Right cardiac atrium (tissue), 5 donors: ENCODE data around the gene CNOT1. TPM values are rescaled to one million over a fixed set of nuclear protein-coding genes. Genes with fewer than 3 reads are reported as not detected.
A peak's percentile ranks its signal among the peaks of the same experiment; 100 is the strongest.
"Not testable (repeated sequence)": the region's sequence is repeated elsewhere in the genome, so short reads cannot be mapped to it uniquely, and the experiment has no call there.

Experiments
- ATAC-seq, 2 donors: fragments of 200-7000 bp; cut with Tn5 transposase; one replicate each; pipeline versions ENCODE4 v1.8.0 to v1.9.1; 2020; ENCODE audit warnings: moderate library complexity in 2 of 2, mild to moderate bottlenecking in 1 of 2
- DNase-seq, 3 donors: peaks; one replicate each; pipeline ENCODE4 v3.0.0-alpha.2; 2020
- H3K27ac ChIP-seq: one replicate; pipeline ENCODE4 v1.5.1; 2013; ENCODE audit warnings: mild to moderate bottlenecking, low read length, control low read depth, moderate library complexity
- H3K27me3 ChIP-seq: one replicate; pipeline ENCODE4 v1.6.1; 2013; ENCODE audit not compliant: control insufficient read depth, insufficient read depth
- H3K4me1 ChIP-seq: one replicate; pipeline ENCODE4 v1.6.1; 2013; ENCODE audit warnings: low read length; ENCODE audit not compliant: control insufficient read depth, insufficient read depth
- H3K4me3 ChIP-seq: one replicate; pipeline ENCODE4 v1.5.1; 2013; ENCODE audit warnings: low read length, control low read depth
- H3K9me3 ChIP-seq: one replicate; pipeline ENCODE4 v1.6.1; 2013; ENCODE audit warnings: low read length; ENCODE audit not compliant: control insufficient read depth
- WGBS: extraction: QIAGEN DNeasy Blood & Tissue Kit; methylation state at CpG from one replicate; pipeline ENCODE4 v1.1.7; 2013; 5-methylcytosine and 5-hydroxymethylcytosine counted together
- intact Hi-C, 4 donors: fragments of 100-400 bp; cut with DNase I; formaldehyde crosslinking; loops; one replicate each; pipeline versions ENCODE4 v1.11.0 to v1.14.0; 2022 to 2023
- polyA plus RNA-seq: library from polyadenylated mRNA; stranded (reverse); fragments of 200-250 nt; gene quantifications from one replicate; pipeline ENCODE4 v1.2.3, GENCODE V29; 2013
- total RNA-seq, 4 donors: library from RNA; stranded (reverse); fragmentation: NEBNext Ultra II Directional; extraction: Animal tissue kit (Norgen Biotek cat#: 25700); gene quantifications; one replicate each; pipeline ENCODE4 v1.2.1, GENCODE V29; 2021
- donor health status: healthy with polysubstance abuse.
- donor health status: DM: no; HTN: yes; CAD: no.
- donor health status: DM: no; HTN: no; CAD: no.
- donor health status: DM: no; HTN: yes; CAD: no; lungs with severe emphysema.
- donor health status: DM: yes; HTN: yes; CAD: no.

The CNOT1 gene
- total and polyA plus RNA-seq, 5 donors = 26.3 to 85.8 (median 76.9) TPM

DNA sequence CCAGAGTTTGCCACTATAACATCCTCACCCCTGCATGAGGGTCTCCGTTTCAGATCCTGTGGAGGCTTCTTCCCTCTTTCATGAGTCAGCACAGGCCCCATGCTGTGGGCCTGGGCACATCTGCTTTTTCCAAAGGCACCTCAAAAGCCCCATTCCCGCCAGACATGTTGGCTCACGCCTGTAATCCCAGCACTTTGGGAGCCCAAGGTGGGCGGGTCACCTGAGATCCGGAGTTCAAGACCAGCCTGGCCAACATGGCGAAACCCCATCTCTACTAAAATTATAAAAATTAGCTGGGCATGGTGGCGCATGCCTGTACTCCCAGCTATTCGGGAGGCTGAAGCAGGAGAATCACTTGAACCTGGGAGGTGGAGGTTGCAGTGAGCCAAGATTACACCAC, 139.1 kb downstream of the CNOT1 start:
- H3K9me3 ChIP-seq, H3K4me3 ChIP-seq, intact Hi-C loops, H3K27me3 ChIP-seq, DNase-seq, H3K4me1 ChIP-seq, H3K27ac ChIP-seq, ATAC-seq: not testable (repeated sequence)
- WGBS = 93% methylated on average over 8 of the region's 8 CpGs

DNA sequence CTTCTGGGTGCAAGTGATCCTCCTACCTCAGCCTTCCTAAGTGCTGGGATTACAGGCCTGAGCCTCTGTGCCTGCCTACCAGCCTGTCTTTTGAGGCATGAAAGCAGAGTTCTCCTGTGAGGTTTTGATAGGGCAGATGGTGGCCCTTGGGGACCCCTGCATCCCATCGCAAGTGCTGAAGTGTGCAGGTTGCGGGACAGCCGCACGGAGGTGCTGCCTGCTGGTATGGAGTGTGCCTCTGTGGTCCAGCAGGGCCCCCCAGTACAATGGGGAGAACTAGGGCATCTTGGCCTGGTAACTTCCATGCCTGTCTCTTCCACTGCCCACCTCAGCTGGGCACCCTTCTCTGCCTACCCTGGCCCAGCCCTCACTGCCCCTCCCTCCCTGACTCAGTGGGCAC, 139.6 kb downstream of the CNOT1 start:
- intact Hi-C loops = no loop called here
- no peaks in the 10 kb centered on the region for H3K9me3 ChIP-seq
- no peaks in the 10 kb centered on the region for H3K27me3 ChIP-seq
- H3K27ac ChIP-seq = no peak overlapping the region
- peaks cover 3% of the 10 kb centered on the region for H3K4me1 ChIP-seq
- WGBS = 98% methylated on average over 4 of the region's 4 CpGs
- DNase-seq (no peak), ATAC-seq (no peak)
- no peak overlapping the region for H3K4me3 ChIP-seq

DNA sequence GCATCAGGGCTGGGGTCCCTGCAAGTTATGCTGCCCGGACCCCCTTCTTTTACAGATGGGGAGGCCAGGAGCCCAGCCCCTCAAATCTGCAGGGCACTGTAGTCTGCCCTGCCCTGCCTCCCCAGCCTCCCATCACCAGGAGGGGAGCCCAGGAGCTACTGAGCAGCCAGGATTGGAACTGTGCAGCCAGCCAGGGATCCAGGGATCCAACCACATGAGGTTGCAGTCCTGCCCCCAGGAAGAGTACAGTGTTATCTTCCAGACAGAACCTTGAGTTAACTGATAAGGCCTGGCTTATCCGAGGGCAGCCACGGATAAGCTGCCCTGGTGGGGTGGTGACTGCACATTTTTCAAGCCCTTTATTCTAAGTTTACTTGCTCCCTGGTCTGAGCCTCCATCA, 141.1 kb downstream of the CNOT1 start:
- no peaks in the 10 kb centered on the region for H3K27me3 ChIP-seq
- peaks cover 3% of the 10 kb centered on the region for H3K4me1 ChIP-seq
- no peak for DNase-seq
- ATAC-seq = peak in 1 of 2 donors; percentile 17
- WGBS = 55% methylated on average over 3 of the region's 3 CpGs
- H3K27ac ChIP-seq = no peak overlapping the region
- no peaks in the 10 kb centered on the region for H3K9me3 ChIP-seq
- intact Hi-C loops = loop anchor here in 1 of 4 donors (5.0 kb wide), 1 partner anchor 151 kb away; no protein-coding TSS in a partner anchor
- H3K4me3 ChIP-seq = no peak overlapping the region

DNA sequence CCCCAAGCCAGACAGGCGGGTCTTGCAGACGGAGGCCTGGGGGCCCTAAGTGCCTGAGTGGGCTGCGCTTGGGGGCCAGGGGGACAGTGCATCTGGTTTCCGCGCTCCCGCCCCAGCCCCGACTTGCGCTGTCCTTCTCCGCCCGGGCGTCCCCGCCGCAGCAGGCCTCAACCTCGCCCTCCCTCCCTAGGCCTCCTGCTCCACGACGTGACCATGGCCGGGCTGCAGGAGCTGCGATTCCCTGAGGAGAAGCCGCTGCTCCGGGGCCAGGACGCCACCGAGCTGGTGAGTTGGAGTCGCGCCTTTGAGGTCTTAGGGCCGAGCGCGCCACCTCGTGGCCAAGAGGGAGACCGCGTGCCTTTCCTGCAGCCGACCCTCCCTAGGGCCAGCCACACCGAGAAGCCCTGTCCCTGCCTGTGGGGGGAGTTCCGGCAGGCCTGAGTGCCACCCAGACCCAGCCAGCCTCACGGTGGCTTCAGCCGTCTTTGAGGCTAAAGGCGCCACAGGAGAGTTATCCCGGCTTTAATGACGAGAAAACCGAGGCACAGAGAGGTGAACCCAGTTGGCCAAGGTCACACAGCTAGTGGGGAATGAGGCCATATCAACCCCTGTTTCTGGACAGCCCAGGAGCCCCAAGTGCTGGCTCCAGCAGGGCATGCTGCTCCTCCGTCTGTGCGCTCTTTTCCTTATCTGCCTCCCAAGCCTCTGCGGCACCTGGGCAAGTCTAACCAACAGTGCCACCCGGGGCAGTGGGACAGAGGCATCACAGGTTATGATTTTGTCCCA, 141.9 kb downstream of the CNOT1 start:
- H3K27me3 ChIP-seq = no peaks in the 10 kb centered on the region
- ATAC-seq = peak; percentile 78 to 88
- H3K27ac ChIP-seq = no peak overlapping the region
- no peaks in the 10 kb centered on the region for H3K9me3 ChIP-seq
- no peak overlapping the region for H3K4me3 ChIP-seq
- DNase-seq = peak; percentile 89 to 95 (median 94)
- H3K4me1 ChIP-seq = peaks cover 3% of the 10 kb centered on the region
- 16% methylated on average over 43 of the region's 43 CpGs for WGBS
- intact Hi-C loops = loop anchor here (2.0 to 5.0 kb wide), 2 partner anchors 150 to 151 kb away; no protein-coding TSS in a partner anchor

DNA sequence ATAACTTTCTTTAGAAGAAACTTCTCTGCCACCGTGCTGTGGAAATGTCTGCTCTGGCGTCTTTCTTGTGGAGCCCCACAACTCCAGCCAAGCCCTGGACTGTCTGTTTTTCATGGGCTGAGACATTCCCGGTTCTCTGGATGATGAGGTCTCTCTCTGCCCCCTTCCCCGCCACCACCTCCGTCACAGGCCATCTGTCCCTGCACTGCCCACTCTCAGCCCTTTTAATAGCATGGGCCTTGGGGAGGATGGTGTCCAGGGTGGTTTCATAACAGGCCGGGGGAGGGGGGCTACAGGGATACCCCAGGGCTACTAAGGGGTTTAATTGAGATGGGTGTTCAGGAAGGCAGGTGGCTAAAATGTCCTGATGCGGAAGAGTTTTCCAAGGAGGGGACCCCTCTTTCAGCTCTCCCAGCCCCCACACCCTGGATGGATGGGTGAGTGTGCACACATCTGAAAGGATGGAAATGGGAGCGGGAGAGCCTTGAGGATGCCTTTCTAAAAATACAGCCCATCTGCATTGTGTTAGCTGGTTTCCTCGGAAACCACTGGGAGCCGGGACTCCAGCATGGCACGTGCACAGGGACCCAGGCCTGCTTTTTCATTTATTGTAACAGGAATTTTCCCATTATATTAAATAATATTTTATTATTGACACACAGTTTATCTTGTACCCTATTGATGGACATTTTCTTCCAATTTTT, 144.3 kb downstream of the CNOT1 start:
- no peak for ATAC-seq
- intact Hi-C loops = loop anchor here in 1 of 4 donors (5.0 kb wide), 1 partner anchor 148 kb away; no protein-coding TSS in a partner anchor
- H3K4me1 ChIP-seq = peaks cover 3% of the 10 kb centered on the region
- no peaks in the 10 kb centered on the region for H3K9me3 ChIP-seq
- WGBS = 50% methylated on average over 11 of the region's 11 CpGs
- H3K27ac ChIP-seq = peak overlapping the region; percentile 25
- no peak for DNase-seq
- H3K4me3 ChIP-seq = no peak overlapping the region
- no peaks in the 10 kb centered on the region for H3K27me3 ChIP-seq

DNA sequence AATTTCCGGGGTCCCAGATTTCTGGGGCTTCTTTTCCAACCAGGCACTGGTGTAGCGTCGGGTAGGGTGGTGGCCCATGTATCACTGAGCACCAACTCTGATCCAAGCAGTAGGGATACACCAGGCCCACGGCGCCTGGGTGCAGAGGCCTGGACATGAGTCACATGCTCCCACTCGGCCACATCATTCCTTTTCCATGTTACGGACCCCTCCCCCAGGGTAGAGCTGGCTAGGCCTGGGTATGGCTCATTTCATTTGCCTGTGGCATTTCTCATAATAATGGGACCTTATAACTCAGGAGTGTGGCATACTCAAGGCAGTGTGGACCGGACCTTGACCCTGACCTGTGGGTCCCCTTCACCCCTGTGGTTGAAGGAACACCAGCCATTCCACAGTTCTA, 147.7 kb downstream of the CNOT1 start:
- intact Hi-C loops = no loop called here
- ATAC-seq = peak; percentile 24 to 31
- no peak for DNase-seq
- Histone ChIP-seq H3K27me3 (no peaks in the 10 kb centered on the region), H3K9me3 (no peaks in the 10 kb centered on the region), H3K4me1 (peaks cover 3% of the 10 kb centered on the region), H3K27ac (no peak overlapping the region), H3K4me3 (no peak overlapping the region)
- 70% methylated on average over 8 of the region's 8 CpGs for WGBS

DNA sequence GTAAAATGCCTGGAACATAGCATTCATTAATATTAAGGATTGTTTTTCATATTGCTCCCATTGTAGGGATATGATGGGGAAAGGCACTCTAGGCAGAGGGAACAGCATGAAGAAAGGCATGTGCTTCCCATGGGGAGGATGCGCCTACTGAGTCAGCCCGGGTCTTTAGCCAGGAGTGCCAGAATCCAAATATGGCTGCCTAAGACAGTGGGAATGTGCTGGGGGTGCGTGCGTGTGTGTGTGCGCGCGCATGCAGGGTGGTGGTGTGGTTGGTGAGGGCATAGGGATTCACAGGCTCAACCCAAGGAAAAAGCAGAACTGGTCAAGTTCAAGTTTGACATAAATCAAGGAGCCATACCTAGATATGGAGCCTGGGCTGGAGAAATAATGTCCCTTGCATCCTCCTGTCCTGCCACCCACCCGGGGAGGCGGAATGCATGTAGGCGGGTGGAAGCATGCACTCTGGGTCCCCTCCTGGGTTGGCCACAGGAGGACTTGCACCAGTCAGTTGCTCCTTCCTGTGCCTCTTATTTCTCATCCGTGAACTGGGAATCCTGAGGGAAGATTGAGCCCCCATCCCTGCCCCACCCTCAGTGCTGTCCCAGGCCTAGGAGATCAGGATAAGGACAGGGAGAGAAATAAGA, 148.3 kb downstream of the CNOT1 start:
- Histone ChIP-seq H3K27ac (no peak overlapping the region), H3K9me3 (no peaks in the 10 kb centered on the region), H3K27me3 (no peaks in the 10 kb centered on the region), H3K4me3 (no peak overlapping the region), H3K4me1 (peaks cover 3% of the 10 kb centered on the region)
- ATAC-seq (no peak), DNase-seq (no peak)
- 94% methylated on average over 11 of the region's 11 CpGs for WGBS
- intact Hi-C loops = no loop called here

DNA sequence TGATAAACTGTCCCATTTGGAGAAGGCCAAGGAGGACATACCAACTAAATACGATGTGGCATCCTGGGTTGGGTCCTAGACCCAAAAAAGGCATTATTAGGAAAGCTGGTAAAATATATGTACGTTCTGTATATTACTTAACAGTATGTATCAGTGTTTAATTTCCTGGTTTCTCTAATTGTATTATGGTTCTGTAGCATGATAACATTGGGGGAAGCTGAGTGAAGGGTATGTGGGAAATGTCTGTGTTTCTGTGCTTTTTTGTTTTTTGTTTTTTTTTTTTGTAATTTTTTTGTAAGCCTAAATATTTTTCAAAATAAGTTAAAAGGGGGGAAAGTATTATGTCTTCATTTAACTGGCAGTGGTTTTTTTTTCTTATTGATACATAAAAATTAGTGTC, 151.2 kb downstream of the CNOT1 start:
- peaks cover 5% of the 10 kb centered on the region for H3K4me1 ChIP-seq
- H3K27me3 ChIP-seq = no peaks in the 10 kb centered on the region
- H3K27ac ChIP-seq = no peak overlapping the region
- H3K9me3 ChIP-seq = no peaks in the 10 kb centered on the region
- ATAC-seq (no peak), DNase-seq (no peak)
- no peak overlapping the region for H3K4me3 ChIP-seq
- 96% methylated on average over 2 of the region's 2 CpGs for WGBS
- intact Hi-C loops = no loop called here

DNA sequence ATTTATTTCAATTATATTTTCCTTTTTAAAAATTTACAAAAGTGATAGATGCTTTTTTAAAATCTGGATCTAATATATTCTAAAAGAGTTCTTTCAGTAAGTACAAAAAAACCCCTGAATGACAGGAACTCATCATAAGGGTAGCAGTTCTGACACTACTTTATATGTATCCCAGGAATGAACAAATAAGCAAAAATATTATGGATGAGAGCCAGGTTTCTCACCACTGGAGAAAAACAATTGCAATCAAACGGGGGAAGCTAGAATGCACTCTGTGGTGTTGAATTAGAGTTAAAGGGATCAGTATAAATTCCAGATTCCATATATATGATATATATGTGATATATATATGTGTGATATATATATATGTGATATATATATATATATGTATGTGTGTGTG, 152.8 kb downstream of the CNOT1 start:
- H3K4me1 ChIP-seq = peaks cover 5% of the 10 kb centered on the region
- no peaks in the 10 kb centered on the region for H3K9me3 ChIP-seq
- no peak overlapping the region for H3K4me3 ChIP-seq
- H3K27me3 ChIP-seq = no peaks in the 10 kb centered on the region
- no peak overlapping the region for H3K27ac ChIP-seq
- ATAC-seq (no peak), DNase-seq (no peak)
- intact Hi-C loops = no loop called here
- 25% methylated on average over 1 of the region's 1 CpG for WGBS

DNA sequence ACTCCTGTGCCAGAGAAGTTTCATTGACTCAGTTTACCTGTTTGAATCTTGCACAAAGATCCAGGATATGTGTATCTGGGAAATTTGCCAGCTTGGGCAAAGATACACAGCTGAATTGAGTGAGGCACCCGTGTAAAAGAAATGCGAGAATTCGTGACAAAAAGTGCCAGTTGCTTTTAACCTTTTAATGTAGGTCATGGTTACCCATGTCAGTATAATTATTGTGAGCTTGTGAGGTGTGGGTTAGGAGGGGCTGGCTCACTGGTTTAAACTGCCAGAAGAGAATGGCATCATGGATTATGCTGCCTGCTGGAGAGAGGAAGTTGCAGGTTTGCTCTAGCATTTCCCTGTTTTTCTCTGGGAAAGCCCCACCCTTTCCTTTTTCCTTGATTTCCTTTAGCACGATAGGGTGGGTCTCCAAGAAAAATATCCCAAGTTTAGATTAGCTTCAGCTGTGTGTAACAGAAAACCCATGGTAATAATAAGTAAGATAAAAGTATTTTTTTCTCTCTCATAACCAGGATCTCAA, 154.5 kb downstream of the CNOT1 start:
- peak; percentile 69 to 86 for ATAC-seq
- intact Hi-C loops = no loop called here
- Histone ChIP-seq H3K9me3 (no peaks in the 10 kb centered on the region), H3K27ac (peak overlapping the region; percentile 75), H3K27me3 (no peaks in the 10 kb centered on the region), H3K4me1 (peaks cover 7% of the 10 kb centered on the region), H3K4me3 (no peak overlapping the region)
- WGBS = 29% methylated on average over 4 of the region's 4 CpGs
- no peak for DNase-seq

DNA sequence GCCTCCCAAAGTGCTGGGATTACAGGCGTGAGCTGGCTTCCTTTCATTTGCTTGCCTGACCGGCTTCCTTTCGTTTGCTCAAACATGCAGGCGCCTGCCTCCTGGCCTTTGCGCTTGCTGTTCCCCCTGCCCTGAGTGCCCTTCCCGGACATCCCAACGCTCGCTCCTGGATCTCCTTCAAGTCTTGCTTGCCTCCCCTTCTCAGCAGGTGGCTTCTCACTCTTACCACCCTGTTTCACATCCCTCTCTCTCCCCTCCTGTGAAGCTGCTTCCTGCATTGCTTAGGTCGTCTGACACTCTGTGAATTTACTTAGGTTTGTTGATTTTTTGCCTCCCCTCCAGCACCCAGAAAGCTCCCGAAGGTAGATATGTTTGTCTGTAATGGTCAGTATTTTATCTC, 155.3 kb downstream of the CNOT1 start:
- Histone ChIP-seq H3K27ac (peak overlapping the region; percentile 75), H3K9me3 (no peaks in the 10 kb centered on the region), H3K4me1 (peaks cover 7% of the 10 kb centered on the region), H3K27me3 (no peaks in the 10 kb centered on the region), H3K4me3 (no peak overlapping the region)
- DNase-seq (no peak), ATAC-seq (peak in 1 of 2 donors; percentile 7)
- 61% methylated on average over 10 of the region's 10 CpGs for WGBS
- intact Hi-C loops = no loop called here
